ENCODE results near the gene COX20.

GRCh38 chr1:244830639-244831038 lies 4.8 kb upstream of the COX20 start:
- TF ChIP-seq CTCF (IDR thresholded peaks at IDR 0.05) (no peak), EP300 (IDR thresholded peaks at IDR 0.05; ENCODE audit: low read depth) (no peak), POLR2A (IDR thresholded peaks at IDR 0.05) (no peak)
